Fibroblast of skin of right quadriceps (primary cell): ENCODE measurements around the gene EHD4.

Experiments
- DNase-seq: peaks from one replicate; pipeline ENCODE4 v3.0.0-alpha.2; 2013

EHD4 gene

DNA sequence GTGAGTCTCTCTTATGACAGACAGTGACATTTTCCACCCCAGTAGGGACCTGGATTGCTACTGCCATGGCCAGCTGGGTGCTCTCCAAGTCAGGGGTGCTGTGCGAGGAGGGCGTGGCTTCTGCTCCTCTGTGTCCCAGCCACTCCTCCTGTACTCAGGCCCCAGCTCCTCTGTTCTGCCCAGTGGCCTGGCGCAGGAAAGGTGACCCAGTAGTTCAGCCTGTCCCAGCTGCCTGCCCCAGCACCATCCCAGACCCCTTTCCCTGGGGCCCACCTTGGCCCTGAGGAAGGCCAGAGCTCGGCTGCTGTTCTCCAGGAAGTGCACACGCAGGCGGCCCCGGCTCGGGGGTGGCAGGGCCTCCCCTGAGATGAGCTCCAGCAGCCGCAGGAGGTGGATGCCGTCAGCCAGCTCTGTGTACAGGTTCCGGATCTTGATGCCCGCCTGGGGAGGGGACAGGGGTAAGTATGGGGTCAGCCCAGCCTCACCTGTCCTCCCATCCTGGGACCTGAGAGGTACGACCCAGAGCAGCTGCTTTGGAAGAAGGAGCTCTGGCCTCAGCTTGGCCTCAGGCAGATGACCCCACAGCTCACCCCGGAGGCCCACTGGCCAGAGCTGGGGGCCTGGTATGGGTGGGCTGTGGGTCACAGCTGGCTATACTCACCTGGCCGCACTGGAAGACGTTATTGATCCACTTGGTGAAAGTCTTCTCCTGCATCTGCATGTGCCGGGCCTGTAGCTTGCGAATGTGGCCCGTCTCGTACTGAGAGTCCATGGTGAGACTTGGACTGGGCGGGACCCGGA lies 79.5 kb downstream of the EHD4 start:
- no peak for DNase-seq

GRCh38 chr15:41891946-41892345 lies 80.4 kb downstream of the EHD4 start:
- DNase-seq: no peak

DNA sequence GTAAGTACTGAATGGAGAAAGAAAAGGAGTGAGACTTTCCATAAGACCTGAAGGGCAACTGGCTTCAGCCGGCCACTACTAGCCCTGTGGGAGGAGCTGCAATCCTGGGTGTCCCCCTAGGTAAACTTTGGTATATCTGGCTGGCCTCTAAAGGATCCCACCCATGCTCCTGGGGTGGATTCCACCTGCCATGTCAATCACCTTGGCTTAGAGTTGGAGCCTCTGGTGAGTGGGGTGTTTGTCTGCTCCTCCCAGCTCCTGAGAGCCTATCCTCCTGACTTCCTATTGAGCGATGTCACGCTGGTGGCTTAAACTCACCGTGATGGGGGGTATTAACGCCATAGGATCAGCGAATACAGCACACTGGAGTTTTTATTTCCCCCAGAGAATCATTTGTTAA lies 81.1 kb downstream of the EHD4 start:
- DNase-seq: no peak

DNA sequence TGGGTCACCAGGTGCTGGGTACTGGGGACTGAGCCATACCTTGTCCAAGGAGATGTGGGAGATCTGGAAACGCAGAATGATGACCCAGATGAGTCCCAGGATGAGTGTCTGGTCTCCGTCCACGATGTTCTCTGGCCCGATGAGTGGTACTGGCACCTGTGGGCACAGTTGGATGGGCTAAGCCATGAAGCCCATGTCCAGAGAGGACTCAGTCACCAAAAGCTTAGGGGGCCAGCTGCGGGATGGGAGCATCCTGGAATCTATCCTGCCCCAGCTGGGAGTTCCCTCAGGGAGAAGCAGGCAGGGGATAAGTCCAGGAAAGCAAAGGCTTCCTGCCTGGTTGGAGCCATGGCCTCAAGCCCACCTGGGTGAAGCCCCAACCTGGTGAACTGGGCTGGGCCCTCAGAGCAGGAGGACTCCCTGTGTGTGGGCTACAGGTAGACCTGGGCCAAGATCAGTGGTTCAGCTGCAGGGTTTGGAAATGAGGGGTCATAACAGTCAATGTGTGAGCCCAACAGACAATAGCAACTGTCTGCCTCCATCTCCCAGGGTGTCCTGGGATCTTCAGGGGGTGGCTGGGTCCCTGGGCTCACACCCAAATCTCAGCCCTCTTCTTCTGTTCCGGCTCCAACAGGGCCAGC lies 82.2 kb downstream of the EHD4 start:
- DNase-seq: no peak

DNA sequence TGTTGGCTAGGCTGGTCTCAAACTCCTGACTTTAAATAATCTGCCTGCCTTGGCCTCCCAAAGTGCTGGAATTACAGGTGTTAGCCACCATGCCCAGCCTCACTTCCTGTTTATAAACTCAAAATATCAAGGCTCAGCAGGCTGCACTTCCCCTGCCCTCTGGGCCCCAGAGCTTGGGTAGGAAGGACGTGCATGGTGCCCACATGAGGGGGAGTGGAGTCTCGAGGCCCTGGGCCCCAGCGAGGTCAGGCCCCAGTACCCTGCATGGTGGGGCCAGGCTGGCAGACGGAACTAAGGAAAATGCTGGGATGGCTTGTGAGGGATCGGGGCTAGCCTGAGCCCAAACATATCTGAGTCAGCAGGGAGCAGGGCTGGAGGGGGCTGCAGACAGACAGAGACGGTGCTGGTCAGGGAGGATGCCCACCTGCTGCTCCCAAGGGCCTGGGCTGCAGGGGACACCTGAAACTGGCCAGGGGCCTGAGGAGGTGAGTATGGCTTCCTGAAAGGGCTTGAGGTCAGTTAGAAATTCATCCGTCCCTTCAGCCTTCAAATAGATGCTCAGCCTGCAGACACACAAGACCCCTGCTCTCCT lies 83.6 kb downstream of the EHD4 start:
- DNase-seq: no peak

DNA sequence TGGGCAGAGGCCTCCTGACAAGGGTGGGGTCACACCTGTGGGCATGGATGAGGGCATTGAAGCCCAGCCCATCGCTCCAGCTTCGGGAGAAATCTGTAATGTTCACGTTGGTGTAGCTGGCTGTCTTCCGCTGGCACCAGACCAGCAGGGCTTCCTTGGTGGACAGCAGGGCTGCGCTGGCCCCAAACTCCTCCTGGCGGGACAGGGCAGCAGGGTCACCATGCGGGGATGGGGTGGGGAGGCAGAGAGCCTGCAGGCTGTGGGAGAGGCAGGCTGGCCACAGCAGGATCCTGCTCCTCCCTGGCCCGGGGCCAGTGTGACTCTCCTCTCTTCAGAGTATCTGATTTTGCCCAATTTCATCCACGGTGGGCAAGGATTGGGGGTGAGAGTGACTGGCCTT lies 84.5 kb downstream of the EHD4 start:
- no peak for DNase-seq

DNA sequence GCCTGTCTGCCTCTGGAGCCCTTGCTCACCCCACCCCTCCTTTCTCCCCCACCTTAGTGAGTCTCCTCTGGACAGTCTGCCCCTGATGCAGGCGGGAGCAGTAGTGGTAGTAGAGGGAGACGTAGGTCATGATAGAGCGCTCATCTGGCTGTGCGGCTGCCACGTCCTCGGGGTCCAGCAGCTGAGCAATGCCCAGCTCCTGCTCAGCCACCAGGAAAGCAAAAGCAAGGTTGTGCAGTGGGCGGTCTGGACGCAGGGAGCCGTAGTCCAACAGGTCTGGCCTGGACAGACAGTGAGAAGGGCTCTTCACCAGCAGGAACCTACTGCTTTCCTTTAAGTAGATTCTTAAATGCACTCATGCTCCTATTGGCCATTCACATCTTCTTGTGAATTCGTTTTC lies 85.2 kb downstream of the EHD4 start:
- DNase-seq: no peak

- DNase-seq: no peak
Observed at GRCh38 chr15:41886741-41887140, 85.6 kb downstream of the EHD4 start.

DNA sequence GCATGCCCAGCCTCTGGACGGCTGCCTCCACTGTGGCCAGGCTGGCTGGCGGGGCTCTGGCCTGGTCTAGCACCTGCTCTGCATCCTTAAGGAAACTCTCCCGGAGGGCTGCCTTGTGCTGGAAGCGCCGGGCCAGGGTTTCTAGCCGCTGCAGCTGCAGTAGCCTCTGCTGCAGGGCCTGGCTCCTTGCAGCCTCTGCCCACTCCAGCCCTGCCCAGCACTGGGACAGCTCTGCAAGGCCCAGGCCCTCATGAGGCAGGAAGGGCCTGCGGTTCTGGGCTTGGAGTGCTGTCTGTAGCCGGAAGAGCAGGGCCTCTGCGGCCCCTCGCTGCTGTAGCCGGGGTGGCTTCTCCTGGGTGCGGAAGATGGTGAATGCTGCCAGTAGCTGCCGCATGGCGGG lies 86.5 kb downstream of the EHD4 start:
- no peak for DNase-seq

GRCh38 chr15:41885321-41885720 lies 87.0 kb downstream of the EHD4 start:
- no peak for DNase-seq

DNA sequence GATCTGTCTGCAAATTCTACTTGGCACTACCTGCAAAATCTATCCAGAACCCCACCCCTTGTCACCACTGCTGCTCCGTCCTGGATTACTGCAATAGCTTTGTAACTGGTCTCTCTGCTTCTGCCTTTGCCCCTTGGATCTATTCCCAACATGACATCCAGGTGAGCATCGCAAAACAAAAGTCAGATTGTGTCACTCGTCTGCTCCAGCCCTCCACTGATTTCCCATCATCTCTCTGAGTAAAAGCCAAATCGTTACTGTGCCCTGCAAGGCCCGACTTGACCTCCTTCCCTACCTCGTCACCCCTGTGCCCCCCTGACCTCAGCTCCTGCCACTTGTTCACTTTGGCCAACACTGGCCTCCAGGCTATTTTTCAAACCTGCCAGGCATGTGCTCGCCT lies 87.9 kb downstream of the EHD4 start:
- DNase-seq: no peak

DNA sequence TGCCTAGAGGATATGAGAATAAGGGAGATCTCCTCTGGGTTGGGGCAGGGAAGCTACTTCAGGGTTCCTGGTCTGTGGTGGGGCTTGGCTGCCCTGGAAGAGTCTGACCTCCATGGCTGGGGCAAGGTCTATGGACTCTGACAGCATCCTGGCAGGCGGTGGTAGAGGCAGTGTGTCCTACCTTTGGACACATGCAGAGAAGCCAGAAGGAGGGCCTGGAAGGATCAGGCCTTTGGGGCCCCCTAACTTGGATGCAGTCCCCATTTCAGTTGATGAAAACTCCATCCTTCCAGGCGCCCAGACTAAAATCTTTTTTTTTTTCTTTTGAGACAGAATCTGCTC lies 88.9 kb downstream of the EHD4 start:
- DNase-seq: no peak

- DNase-seq: no peak
Observed at GRCh38 chr15:41882689-41883483, 89.5 kb downstream of the EHD4 start.

DNA sequence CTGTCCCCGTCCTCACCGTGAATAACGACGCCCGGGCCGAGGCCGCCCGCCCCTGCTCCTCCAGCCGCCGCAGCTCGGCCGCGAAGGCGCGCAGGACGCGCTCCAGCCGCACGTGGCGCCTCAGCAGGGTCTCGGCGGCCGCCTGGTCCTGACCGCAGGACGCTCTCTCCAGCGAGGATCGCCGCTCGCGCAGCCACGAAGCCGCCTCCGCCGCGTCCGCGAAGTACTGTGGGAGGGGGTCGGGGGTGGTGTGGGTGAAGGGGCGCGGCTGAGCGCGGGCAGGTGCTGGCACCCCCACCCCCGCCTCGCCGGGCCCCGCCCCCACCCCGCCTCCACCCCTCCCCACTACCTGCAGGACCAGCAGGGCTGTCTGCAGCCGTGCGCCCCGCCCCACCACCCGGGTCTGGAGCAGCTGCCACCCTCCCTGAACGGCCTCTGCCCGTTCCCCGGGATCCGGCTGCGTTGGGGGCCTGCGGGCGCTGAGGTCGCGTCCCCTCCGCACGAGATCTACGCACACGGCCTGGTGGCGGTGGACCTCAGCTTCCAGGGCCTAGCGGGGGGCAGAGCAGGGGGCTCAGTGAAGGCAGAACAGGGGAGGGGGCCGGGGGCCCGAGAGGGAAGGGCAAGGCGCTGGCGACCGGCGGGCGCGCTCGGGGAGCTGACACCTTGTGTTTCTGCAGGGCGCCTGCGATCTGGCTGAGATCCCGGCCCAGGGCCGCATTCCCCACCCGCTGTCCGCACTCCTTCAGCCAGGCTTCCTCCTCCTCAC lies 90.3 kb downstream of the EHD4 start:
- DNase-seq: no peak

- DNase-seq: no peak
Observed at GRCh38 chr15:41881550-41881919, 90.8 kb downstream of the EHD4 start.

GRCh38 chr15:41881086-41881485 lies 91.3 kb downstream of the EHD4 start:
- DNase-seq: no peak

DNA sequence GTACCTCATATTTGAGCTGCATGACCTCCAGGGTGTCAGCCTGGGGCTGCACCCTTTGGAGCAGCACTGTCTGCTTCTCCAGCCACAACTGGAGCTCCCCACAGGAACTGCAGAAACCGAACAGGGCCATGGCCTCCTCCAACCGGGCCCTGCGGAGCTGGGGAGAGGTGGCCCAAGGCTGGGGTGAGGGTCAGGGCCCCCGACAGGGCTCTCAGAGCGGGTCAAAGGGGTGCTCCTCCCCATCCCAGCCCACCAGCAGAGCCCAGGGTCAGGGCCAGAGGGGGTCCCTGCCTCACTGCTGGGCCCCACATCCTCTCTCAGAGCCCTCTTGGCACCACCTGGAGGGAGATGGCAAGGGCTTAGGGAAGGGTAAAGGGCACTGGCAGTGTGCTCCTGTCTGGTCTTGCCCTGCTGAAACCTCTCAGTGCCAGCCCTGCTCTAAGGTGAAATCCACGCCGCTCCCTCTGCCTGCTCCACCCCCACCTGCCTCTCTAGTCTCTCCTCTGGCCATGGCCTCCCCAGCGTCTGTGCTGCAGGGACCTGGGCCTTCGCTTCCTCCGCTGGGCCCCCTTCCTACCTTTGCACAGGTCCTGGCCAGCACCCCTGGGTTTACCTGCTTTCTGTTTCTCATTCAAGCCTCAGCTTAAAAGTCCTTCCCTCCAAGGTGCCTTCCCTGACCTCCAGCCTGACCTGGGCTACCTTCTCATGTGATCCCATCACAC lies 92.0 kb downstream of the EHD4 start:
- DNase-seq: no peak

DNA sequence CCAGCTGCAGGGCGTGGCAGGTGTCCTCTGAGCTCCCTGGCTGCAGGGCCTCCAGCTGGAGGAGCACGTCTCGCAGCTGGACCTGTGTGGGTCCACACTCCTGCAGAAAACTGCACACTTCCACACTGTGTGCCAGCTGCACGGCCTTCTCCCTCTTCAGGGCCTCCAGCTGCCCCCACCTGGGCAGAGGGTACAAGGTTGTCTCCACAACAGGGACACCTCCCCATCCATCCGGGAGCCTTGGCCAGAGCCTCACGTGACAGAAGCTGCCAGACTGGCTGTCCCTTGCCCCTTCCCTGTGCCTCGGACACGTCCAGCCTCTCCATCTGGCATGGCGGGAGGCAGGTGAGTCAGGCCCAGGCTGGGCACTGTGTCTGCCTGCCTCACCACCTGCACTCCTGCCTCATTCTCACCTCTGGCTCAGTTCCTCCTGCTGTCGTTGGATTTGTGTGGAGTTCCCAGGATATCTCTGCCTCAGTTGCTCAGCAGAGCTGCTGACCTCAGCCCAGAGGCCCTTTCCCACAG lies 93.0 kb downstream of the EHD4 start:
- no peak for DNase-seq

DNA sequence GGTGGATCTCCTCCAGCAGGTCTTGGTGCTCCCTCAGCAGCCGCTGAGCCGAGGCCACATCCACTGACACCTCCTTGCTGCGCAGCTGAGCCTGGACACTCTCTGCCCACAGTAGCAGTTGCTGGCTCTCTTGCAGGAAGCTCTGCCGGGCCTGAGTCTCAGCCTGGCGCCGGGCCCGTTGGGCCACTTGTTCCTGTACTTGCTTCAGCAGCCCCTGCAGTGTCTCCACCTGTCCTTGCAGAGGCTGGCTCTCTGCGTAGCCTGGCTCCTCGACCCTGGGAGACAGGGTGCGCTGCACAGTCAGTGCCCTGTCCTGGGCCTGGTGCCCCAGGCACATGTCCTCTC lies 94.0 kb downstream of the EHD4 start:
- DNase-seq: no peak

- DNase-seq: no peak
Observed at GRCh38 chr15:41877631-41878354, 94.6 kb downstream of the EHD4 start.

- DNase-seq: no peak
Observed at GRCh38 chr15:41876689-41877088, 95.7 kb downstream of the EHD4 start.
